Thymus (tissue), 11 donors: Measurements from ENCODE around the gene NANOGP8. TPM values are rescaled to one million over a fixed set of nuclear protein-coding genes. Genes with fewer than 3 reads are reported as not detected.

Experiments used
- DNase-seq, 9 donors: peaks; one replicate each; pipeline ENCODE4 v3.0.0-alpha.2; 2013; ENCODE audit warnings: low spot score in 9 of 9, low read depth in 6 of 9, missing footprints in 1 of 9
- H3K27ac ChIP-seq, 2 donors: one replicate each; pipeline ENCODE4 v1.5.1; 2013; ENCODE audit warnings: control low read depth in 1 of 2, low read depth in 1 of 2, low read length in 1 of 2, mild to moderate bottlenecking in 1 of 2, moderate library complexity in 1 of 2
- H3K27me3 ChIP-seq, 2 donors: one replicate each; pipeline ENCODE4 v1.5.1; 2013; ENCODE audit warnings: low read length in 1 of 2; ENCODE audit not compliant: control insufficient read depth in 2 of 2, insufficient read depth in 1 of 2
- H3K36me3 ChIP-seq, 2 donors: one replicate each; pipeline ENCODE4 v1.5.1; 2013; ENCODE audit warnings: low read length in 1 of 2, mild to moderate bottlenecking in 1 of 2, moderate library complexity in 1 of 2; ENCODE audit not compliant: control insufficient read depth in 2 of 2, insufficient read depth in 2 of 2
- H3K4me1 ChIP-seq, 2 donors: one replicate each; pipeline ENCODE4 v1.5.1; 2013; ENCODE audit warnings: low read length in 2 of 2; ENCODE audit not compliant: control insufficient read depth in 2 of 2, insufficient read depth in 2 of 2
- H3K4me3 ChIP-seq, 2 donors: one replicate each; pipeline ENCODE4 v1.5.1; 2013; ENCODE audit warnings: low read length in 2 of 2, control low read depth in 1 of 2, mild to moderate bottlenecking in 1 of 2
- H3K9me3 ChIP-seq, 2 donors: one replicate each; pipeline ENCODE4 v1.5.1; 2013; ENCODE audit warnings: low read length in 1 of 2, mild to moderate bottlenecking in 1 of 2; ENCODE audit not compliant: control insufficient read depth in 2 of 2, insufficient read depth in 1 of 2
- WGBS: extraction: QIAGEN DNeasy Blood & Tissue Kit; methylation state at CpG from one replicate; pipeline ENCODE4 v1.1.7; 2013; 5-methylcytosine and 5-hydroxymethylcytosine counted together
- polyA plus RNA-seq: library from polyadenylated mRNA; stranded (reverse); fragments of 200-250 nt; gene quantifications from one replicate; pipeline ENCODE4 v1.2.3, GENCODE V29; 2013
- total RNA-seq: library from RNA; stranded (reverse); fragments of 120-200 nt; gene quantifications from one replicate; pipeline ENCODE4 v1.2.4, GENCODE V29; 2013
- donor health status: healthy.

Gene NANOGP8
- total and polyA plus RNA-seq, 2 donors: 0.05 TPM; not detected in 1

- Histone ChIP-seq H3K27ac (no peak overlapping the region), H3K4me3 (no peak overlapping the region), H3K27me3 (no peaks in the 10 kb centered on the region), H3K9me3 (peaks cover 0 to 5% of the 10 kb centered on the region in 2 donors), H3K36me3 (no peaks in the 10 kb centered on the region), H3K4me1 (no peaks in the 10 kb centered on the region)
- 97% methylated on average over 6 of the region's 6 CpGs for WGBS
- no peak for DNase-seq
Measured at GRCh38 chr15:35120173-35120572, 35.1 kb upstream of the NANOGP8 start.

GRCh38 chr15:35118960-35119359 is 33.9 kb upstream of the NANOGP8 start:
- no peaks in the 10 kb centered on the region for H3K27me3 ChIP-seq

GRCh38 chr15:35117543-35118265 is 32.6 kb upstream of the NANOGP8 start:
- no peak overlapping the region for H3K27ac ChIP-seq
- no peaks in the 10 kb centered on the region for H3K4me1 ChIP-seq
- no peak for DNase-seq
- H3K9me3 ChIP-seq: peaks cover 0 to 5% of the 10 kb centered on the region in 2 donors
- no peaks in the 10 kb centered on the region for H3K27me3 ChIP-seq
- H3K4me3 ChIP-seq: no peak overlapping the region
- H3K36me3 ChIP-seq: no peaks in the 10 kb centered on the region
- WGBS: 96% methylated on average over 2 of the region's 2 CpGs

More at GRCh38 chr15:35118960-35119359, 33.9 kb upstream of the NANOGP8 start:
- DNase-seq: no peak
- no peaks in the 10 kb centered on the region for H3K4me1 ChIP-seq
- H3K9me3 ChIP-seq: peaks cover 0 to 5% of the 10 kb centered on the region in 2 donors
- H3K27ac ChIP-seq: no peak overlapping the region
- 91% methylated on average over 2 of the region's 2 CpGs for WGBS
- H3K36me3 ChIP-seq: no peaks in the 10 kb centered on the region
- H3K4me3 ChIP-seq: no peak overlapping the region

- H3K4me3 ChIP-seq: no peak overlapping the region
- no peaks in the 10 kb centered on the region for H3K4me1 ChIP-seq
- no peak for DNase-seq
- H3K9me3 ChIP-seq: no peaks in the 10 kb centered on the region
- 73% methylated on average over 5 of the region's 5 CpGs for WGBS
- no peaks in the 10 kb centered on the region for H3K27me3 ChIP-seq
- no peak overlapping the region for H3K27ac ChIP-seq
- no peaks in the 10 kb centered on the region for H3K36me3 ChIP-seq
Measured at GRCh38 chr15:35115155-35115725, 30.1 kb upstream of the NANOGP8 start.

- 98% methylated on average over 2 of the region's 2 CpGs for WGBS
- no peaks in the 10 kb centered on the region for H3K27me3 ChIP-seq
- H3K27ac ChIP-seq: no peak overlapping the region
- no peaks in the 10 kb centered on the region for H3K4me1 ChIP-seq
- DNase-seq: no peak
- no peaks in the 10 kb centered on the region for H3K9me3 ChIP-seq
- no peaks in the 10 kb centered on the region for H3K36me3 ChIP-seq
- no peak overlapping the region for H3K4me3 ChIP-seq
Measured at GRCh38 chr15:35112346-35112745, 27.3 kb upstream of the NANOGP8 start.

GRCh38 chr15:35111861-35112260 is 26.8 kb upstream of the NANOGP8 start:
- Histone ChIP-seq H3K9me3 (no peaks in the 10 kb centered on the region), H3K27ac (no peak overlapping the region), H3K4me1 (no peaks in the 10 kb centered on the region), H3K27me3 (no peaks in the 10 kb centered on the region), H3K36me3 (no peaks in the 10 kb centered on the region), H3K4me3 (no peak overlapping the region)
- no peak for DNase-seq

- H3K27me3 ChIP-seq: no peaks in the 10 kb centered on the region
- no peaks in the 10 kb centered on the region for H3K4me1 ChIP-seq
- H3K27ac ChIP-seq: no peak overlapping the region
- DNase-seq: no peak
- H3K4me3 ChIP-seq: no peak overlapping the region
- H3K9me3 ChIP-seq: no peaks in the 10 kb centered on the region
- no peaks in the 10 kb centered on the region for H3K36me3 ChIP-seq
Measured at GRCh38 chr15:35108453-35108852, 23.4 kb upstream of the NANOGP8 start.

GRCh38 chr15:35107561-35107960 is 22.5 kb upstream of the NANOGP8 start:
- Histone ChIP-seq H3K27me3 (no peaks in the 10 kb centered on the region), H3K27ac (no peak overlapping the region), H3K9me3 (no peaks in the 10 kb centered on the region), H3K4me3 (no peak overlapping the region), H3K36me3 (no peaks in the 10 kb centered on the region), H3K4me1 (no peaks in the 10 kb centered on the region)
- 93% methylated on average over 5 of the region's 5 CpGs for WGBS
- DNase-seq: no peak

GRCh38 chr15:35107122-35107521 is 22.0 kb upstream of the NANOGP8 start:
- Histone ChIP-seq H3K36me3 (no peaks in the 10 kb centered on the region), H3K27me3 (no peaks in the 10 kb centered on the region), H3K4me3 (no peak overlapping the region), H3K27ac (no peak overlapping the region), H3K9me3 (no peaks in the 10 kb centered on the region), H3K4me1 (no peaks in the 10 kb centered on the region)
- DNase-seq: no peak
- 97% methylated on average over 3 of the region's 3 CpGs for WGBS
